Ammon's horn (tissue), 1 donor: ENCODE results near the gene ADARB2.
"Not testable (repeated sequence)": the region's sequence is repeated elsewhere in the genome, so short reads cannot be mapped to it uniquely, and the experiment has no call there.

Experiments used
- DNase-seq: peaks from one replicate; pipeline ENCODE4 v3.0.0-alpha.2; 2016; ENCODE audit warnings: low spot score

The ADARB2 gene

DNA sequence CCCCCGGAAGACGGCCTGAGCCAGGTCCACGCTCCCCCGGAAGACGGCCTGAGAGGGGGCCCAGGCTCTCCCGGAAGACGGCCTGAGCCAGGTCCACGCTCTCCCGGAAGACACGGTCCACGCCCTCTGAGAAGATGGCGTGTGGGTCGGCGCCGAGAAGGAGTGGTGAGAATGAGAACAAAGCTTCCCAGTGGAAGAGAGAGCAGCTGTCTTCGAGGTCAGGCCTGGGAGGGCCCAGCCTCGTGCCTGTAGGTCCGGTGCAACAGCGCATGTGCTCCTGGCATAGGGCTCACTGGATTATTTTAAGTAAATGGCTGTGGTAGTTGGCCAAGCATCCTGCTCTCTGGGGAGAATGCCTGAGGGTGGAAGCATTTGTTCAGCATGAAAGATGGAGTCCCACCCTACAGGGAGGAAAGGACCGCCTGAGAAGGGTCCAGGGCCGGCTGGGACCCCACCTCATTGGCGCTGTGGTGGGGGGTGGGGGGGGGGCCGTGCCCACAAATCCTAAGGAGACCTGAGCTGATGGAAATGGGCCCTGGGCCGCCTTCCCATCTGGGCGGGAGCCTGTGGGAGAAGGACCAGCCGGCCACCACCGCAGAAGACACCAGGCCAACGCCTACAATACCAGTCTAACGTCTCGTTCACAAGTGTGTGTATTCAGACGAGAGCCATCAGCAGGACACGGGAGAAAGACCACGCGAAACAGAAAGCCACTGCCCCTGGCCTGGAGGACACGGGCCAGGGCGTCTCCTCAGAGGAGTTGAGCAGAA is 471.1 kb downstream of the ADARB2 start:
- DNase-seq, result no peak

GRCh38 chr10:1264001-1264400 is 473.3 kb downstream of the ADARB2 start:
- no peak for DNase-seq

DNA sequence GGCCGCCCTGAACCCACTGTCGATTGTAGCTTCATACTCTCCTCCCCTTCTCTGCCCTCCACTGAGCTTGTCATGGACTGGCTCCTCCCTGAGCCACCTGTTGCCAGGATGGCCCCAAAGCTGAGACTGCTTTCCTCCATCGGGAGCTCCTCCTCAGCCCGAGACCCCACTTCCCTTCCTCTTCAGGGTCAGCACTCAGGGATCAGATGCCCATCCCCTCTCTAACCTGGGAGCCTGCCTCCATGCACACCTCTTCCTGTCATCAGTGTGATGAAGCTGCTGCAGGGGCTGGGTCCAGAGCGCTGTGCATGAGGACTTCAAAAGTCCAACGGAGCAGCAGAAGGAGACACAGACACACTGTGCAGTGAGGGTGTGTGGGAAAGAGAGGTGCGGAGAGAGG is 480.1 kb downstream of the ADARB2 start:
- no peak for DNase-seq

DNA sequence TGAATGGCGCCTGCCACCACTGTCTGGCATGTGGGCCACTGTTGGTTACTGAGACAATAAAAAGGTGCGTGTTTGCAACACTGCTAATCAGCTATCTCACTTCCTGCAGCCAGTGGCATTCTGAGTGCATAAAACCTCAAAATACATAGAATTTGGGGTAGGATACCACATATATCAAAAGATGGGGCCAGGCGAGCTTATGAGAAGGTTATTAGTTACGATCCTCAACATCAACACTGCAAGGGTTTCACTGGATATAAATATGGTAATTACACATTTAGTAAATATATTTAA is 480.9 kb downstream of the ADARB2 start:
- DNase-seq, result no peak

GRCh38 chr10:1255600-1256431 is 481.5 kb downstream of the ADARB2 start:
- peak; percentile 39 for DNase-seq

GRCh38 chr10:1255118-1255517 is 482.2 kb downstream of the ADARB2 start:
- no peak for DNase-seq

DNA sequence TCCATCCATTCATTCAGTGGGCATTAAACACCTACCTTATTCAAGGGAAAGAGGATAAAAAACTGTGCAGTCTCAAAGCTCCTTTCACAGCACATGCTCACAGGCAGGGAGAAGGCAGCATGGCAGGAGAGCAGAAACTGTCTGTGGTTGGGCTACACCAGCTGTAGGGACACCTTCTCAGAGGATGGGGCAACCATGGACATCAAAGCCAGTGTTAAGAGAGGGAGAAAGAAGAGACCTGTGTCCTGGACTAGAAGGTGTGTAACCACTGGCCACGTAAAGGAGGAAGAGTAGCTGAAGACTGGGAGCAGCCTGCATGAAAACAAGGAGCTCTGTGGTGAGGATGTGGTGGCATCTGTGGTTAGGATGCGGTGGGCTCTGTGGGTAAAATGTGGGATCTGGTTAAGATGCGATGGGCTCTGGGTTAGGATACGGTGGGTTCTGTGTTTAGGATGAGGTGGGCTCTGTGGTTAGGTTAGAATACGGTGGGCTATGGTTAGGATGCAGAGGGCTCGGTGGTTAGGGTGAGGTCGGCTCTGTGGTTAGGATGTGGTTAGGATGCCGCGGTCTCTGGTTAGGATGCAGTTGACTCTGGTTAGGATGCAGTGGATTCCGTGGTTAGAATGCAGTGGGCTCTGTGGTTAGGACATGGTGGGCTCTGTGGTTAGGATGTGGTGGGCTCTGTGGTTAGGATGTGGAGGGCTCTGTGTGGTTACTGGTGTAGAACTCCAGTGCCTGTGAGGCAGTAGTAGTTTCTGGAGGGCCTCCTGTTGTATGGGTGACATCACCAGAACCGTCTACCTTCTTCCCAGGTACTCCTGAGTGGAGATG is 483.6 kb downstream of the ADARB2 start:
- no peak for DNase-seq

- DNase-seq, result peak; percentile 57
These were observed 485.6 kb downstream of the ADARB2 start for GRCh38 chr10:1251769-1252168.

DNA sequence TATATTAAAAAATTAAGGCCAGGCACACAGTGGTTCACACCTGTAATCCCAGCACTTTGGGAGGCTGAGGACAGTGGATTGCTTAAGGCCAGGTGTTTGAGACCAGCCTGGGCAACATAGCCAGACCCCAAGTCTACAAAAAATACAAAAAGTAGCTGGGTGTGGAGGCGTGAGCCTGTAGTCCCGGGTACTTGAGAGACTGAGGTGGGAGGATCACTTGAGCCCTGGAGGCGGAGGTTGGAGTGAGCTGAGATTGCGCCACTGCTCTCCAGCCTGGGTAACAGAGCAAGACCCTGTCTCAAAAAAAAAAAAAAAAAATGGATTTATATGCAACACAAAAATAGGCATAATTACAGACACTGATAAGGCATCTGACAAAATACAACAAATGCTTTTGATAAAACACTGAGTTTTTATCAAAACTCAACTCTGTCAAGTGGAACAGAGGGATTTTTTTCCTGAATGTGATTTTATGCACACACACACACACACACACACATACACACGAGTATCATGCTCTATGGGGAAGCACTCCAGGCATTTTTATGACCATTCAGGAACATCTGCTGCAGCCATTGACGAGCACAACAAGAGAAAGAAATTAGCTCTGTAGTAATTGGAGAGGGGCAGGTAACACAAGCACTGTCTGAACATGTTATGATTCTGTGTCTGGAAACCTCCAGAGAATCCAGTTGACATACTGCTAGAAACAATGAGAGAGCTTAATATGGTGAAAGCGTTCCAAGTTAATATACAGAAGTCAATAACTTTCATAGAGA is 488.0 kb downstream of the ADARB2 start:
- no peak for DNase-seq

DNA sequence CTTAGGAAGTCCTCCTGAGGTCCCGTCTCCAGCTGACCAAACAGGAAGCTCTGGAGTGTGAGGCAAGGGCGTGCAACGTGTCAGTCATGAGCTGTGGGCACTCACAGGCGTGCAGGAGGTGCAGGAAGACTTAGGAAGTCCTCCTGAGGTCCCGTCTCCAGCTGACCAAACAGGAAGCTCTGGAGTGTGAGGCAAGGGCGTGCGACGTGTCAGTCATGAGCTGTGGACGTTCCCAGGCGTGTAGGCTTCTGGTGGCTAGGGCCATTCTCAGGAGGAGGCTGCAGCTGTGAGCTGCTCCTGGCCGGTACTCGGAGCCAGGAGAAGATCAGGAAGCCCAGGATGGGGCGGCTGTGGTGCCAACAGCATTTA is 489.1 kb downstream of the ADARB2 start:
- DNase-seq, result not testable (repeated sequence)

DNA sequence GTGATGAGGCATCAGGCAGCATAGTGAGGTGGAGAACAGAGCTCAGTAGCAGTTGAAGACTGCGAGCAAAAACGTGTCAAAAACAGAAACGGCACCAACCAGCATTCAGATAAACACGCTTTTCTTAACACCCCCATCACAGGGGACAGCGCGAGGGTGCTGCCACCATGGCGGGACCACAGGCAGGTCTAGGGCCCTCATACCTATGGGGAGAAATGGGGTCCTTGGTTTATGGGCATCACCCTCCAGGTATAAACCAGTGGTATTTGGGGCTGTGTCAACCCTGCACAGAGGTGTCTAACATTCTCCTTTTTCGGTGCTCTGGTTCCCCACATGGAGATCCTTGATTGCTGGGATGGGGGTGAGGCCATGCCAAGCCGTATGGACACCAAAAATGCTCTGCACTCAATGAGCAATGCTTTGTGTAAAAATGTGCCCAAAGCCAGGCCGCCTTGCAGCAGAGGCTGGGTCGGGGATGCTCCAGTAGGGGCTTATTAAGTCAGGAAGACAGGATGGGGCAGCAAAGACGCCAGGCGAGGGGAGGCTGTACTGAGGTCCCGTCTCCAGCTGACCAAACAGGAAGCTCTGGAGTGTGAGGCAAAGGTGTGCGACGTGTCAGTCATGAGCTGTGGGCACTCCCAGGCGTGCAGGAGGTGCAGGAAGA is 489.6 kb downstream of the ADARB2 start:
- no peak for DNase-seq

- DNase-seq, result no peak
These were observed 492.8 kb downstream of the ADARB2 start for GRCh38 chr10:1244493-1244892.

- DNase-seq, result no peak
These were observed 493.7 kb downstream of the ADARB2 start for GRCh38 chr10:1243486-1244234.

DNA sequence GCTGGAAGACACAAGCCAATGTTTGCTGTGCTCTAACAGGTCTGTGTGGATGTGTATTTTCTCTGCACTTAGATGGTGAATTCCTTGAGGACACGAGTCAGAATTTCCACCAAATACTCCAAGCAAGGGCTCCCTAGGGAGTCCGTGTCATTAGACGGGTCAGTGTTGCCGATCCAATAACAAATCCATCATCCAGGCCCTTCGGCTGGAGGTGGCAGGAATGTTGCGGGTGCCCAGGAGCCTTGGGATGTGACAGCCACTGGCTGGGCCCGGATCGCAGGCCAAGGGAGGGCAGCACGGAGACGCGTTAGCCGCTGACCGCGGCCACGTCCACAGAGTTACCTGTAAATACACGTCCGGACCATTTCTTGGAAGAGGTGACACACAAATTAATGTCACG is 494.4 kb downstream of the ADARB2 start:
- no peak for DNase-seq

DNA sequence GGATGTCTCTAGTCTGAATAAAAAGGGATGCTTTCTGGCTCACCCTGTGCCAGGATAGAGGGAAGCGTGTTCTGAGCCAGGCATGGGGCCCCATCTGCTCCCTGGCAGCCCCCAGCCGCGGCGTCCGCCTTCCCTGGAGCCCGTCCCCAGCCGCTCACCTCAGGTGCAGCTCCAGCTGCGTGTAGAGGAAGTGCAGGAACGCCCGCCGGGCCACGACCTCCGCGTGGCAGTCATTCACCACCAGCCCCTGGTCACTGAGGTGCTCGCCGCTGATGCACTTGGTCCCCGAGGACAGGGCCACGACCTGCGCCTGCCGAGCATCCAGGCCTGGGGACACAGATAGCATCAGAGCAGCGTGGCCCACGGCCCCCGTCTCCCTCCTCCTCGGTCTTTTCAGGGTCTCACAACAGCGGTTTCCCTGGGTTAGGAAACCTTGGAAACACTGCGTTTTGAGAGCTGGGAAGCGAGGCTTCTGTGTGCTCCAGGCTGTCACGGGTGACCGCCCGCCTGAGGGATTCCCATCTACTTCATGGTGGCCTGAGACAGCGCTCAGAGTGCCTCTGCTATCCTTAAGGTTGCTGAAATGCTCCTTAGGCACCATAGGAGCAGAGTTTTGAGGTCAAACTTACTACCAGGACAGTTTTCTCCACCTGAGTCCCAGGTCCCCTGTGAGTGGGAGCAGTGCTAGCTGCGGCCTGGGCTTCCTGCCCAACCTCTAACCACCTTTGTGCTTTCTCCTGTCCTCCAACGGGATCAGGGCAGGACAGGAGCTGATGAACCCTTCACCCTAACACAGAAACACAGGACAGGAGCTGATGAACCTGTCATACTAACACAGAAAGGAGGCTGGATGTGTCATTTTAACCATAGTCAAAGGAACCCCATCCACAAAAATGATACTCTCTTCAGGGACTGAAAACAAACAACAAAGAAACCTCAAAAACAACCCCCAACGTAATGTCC is 495.1 kb downstream of the ADARB2 start:
- DNase-seq, result no peak

- no peak for DNase-seq
These were observed 495.9 kb downstream of the ADARB2 start for GRCh38 chr10:1241322-1241890.

- DNase-seq, result peak; percentile 33
These were observed 497.0 kb downstream of the ADARB2 start for GRCh38 chr10:1240341-1240775.

GRCh38 chr10:1233031-1233430 is 504.3 kb downstream of the ADARB2 start:
- DNase-seq, result no peak
